Colonic mucosa (tissue), 4 donors: Measurements from ENCODE around the gene TSBP1. TPM values are rescaled to one million over a fixed set of nuclear protein-coding genes. Genes with fewer than 3 reads are reported as not detected.

Source experiments
- DNase-seq: peaks from one replicate; pipeline ENCODE4 v3.0.0-alpha.2; 2020
- H3K27ac ChIP-seq: fragments of 200-600 bp; one replicate; pipeline ENCODE4 v1.8.0; 2021
- H3K27me3 ChIP-seq: fragments of 200-600 bp; one replicate; pipeline ENCODE4 v1.8.0; 2021
- H3K36me3 ChIP-seq: fragments of 200-600 bp; one replicate; pipeline ENCODE4 v1.8.0; 2021
- H3K4me1 ChIP-seq: fragments of 200-600 bp; one replicate; pipeline ENCODE4 v1.8.0; 2021; ENCODE audit warnings: mild to moderate bottlenecking
- H3K4me3 ChIP-seq: fragments of 200-600 bp; one replicate; pipeline ENCODE4 v1.8.0; 2021
- H3K9ac ChIP-seq, 2 donors: one replicate each; pipeline ENCODE4 v1.7.0; 2013; ENCODE audit warnings: control low read depth in 2 of 2, low read depth in 2 of 2, low read length in 2 of 2
- H3K9me3 ChIP-seq: fragments of 200-600 bp; one replicate; pipeline ENCODE4 v1.8.0; 2021
- CTCF ChIP-seq: fragments of 200-600 bp; IDR thresholded peaks from one replicate; pipeline ENCODE4 v1.8.0; 2022; ENCODE audit warnings: antibody characterized with exemption, mild to moderate bottlenecking
- intact Hi-C: fragments of 100-400 bp; cut with DNase I; formaldehyde crosslinking; loops from one replicate; pipeline ENCODE4 v1.14.1; 2022
- total RNA-seq, 2 donors: library from RNA; stranded (reverse); fragmentation: NEBNext Ultra II Directional in 1 of 2; extraction: Animal tissue kit (Norgen Biotek cat#: 25700) in 1 of 2; gene quantifications; one replicate each; pipeline ENCODE4 v1.2.1, GENCODE V29; 2021
- donor health status: healthy.
- donor health status: DM: no; HTN: no; CAD: no.
- donor health status: DM: no; HTN: no; CAD: no.

TSBP1 gene
- total RNA-seq, 2 donors from 2014 or later: not detected

- H3K36me3 ChIP-seq: no peaks in the 10 kb centered on the region
- no peak overlapping the region for H3K4me3 ChIP-seq
- peaks cover 13% of the 10 kb centered on the region for H3K27me3 ChIP-seq
- no peaks in the 10 kb centered on the region for H3K9me3 ChIP-seq
- no peak for TF ChIP-seq CTCF
- H3K4me1 ChIP-seq: no peaks in the 10 kb centered on the region
- no peak for DNase-seq
- H3K27ac ChIP-seq: no peak overlapping the region
- no peak overlapping the region for H3K9ac ChIP-seq
- intact Hi-C loops: no loop called here
Measured at GRCh38 chr6:32401284-32401963, 29.7 kb upstream of the TSBP1 start.

- Histone ChIP-seq H3K9ac (peak overlapping the region in 1 of 2 donors; percentile 2), H3K4me1 (no peaks in the 10 kb centered on the region), H3K9me3 (no peaks in the 10 kb centered on the region), H3K4me3 (no peak overlapping the region), H3K27ac (no peak overlapping the region), H3K36me3 (no peaks in the 10 kb centered on the region), H3K27me3 (no peaks in the 10 kb centered on the region)
- no peak for TF ChIP-seq CTCF
- no peak for DNase-seq
- intact Hi-C loops: loop anchor here (10.0 kb wide), 1 partner anchor 153 kb away; no protein-coding TSS in a partner anchor
Measured at GRCh38 chr6:32397252-32397920, 25.7 kb upstream of the TSBP1 start.

GRCh38 chr6:32396028-32396427 is 24.3 kb upstream of the TSBP1 start:
- Histone ChIP-seq H3K27ac (no peak overlapping the region), H3K27me3 (no peaks in the 10 kb centered on the region), H3K9me3 (no peaks in the 10 kb centered on the region), H3K36me3 (no peaks in the 10 kb centered on the region), H3K4me3 (no peak overlapping the region), H3K9ac (no peak overlapping the region), H3K4me1 (no peaks in the 10 kb centered on the region)
- no peak for TF ChIP-seq CTCF
- intact Hi-C loops: loop anchor here (10.0 kb wide), 1 partner anchor 151 kb away; no protein-coding TSS in a partner anchor
- DNase-seq: no peak

- Histone ChIP-seq H3K4me1 (no peaks in the 10 kb centered on the region), H3K9ac (no peak overlapping the region), H3K27ac (no peak overlapping the region), H3K4me3 (no peak overlapping the region), H3K27me3 (no peaks in the 10 kb centered on the region), H3K36me3 (no peaks in the 10 kb centered on the region), H3K9me3 (no peaks in the 10 kb centered on the region)
- DNase-seq: no peak
- TF ChIP-seq CTCF: no peak
- intact Hi-C loops: loop anchor here (10.0 kb wide), 1 partner anchor 149 kb away; no protein-coding TSS in a partner anchor
Measured at GRCh38 chr6:32393665-32394420, 22.1 kb upstream of the TSBP1 start.

- Histone ChIP-seq H3K9ac (no peak overlapping the region), H3K9me3 (no peaks in the 10 kb centered on the region), H3K27ac (no peak overlapping the region), H3K36me3 (no peaks in the 10 kb centered on the region), H3K4me1 (no peaks in the 10 kb centered on the region), H3K4me3 (no peak overlapping the region), H3K27me3 (no peaks in the 10 kb centered on the region)
- no peak for DNase-seq
- intact Hi-C loops: loop anchor here (10.0 kb wide), 1 partner anchor 147 kb away; no protein-coding TSS in a partner anchor
- TF ChIP-seq CTCF: no peak
Measured at GRCh38 chr6:32391505-32391904, 19.8 kb upstream of the TSBP1 start.
